ENCODE data around the gene RNF207.

- no peak for TF ChIP-seq CTCF (IDR thresholded peaks at IDR 0.05; ENCODE audit: poor library complexity, severe bottlenecking)
- no peak for TF ChIP-seq EP300 (conservative IDR thresholded peaks at IDR 0.05; ENCODE audit: poor library complexity, severe bottlenecking)
- TF ChIP-seq EZH2 (IDR thresholded peaks at IDR 0.05; ENCODE audit: borderline replicate concordance, insufficient read depth, low read length, poor library complexity, severe bottlenecking), result no peak
- TF ChIP-seq SMC3 (conservative IDR thresholded peaks at IDR 0.05; ENCODE audit: poor library complexity), result no peak
- no peak for TF ChIP-seq TAF1 (IDR thresholded peaks at IDR 0.05; ENCODE audit: low read depth)
- no peak for TF ChIP-seq MXI1 (conservative IDR thresholded peaks at IDR 0.05; ENCODE audit: poor library complexity, severe bottlenecking)
- no peak for TF ChIP-seq REST (IDR thresholded peaks at IDR 0.05; ENCODE audit: borderline replicate concordance)
- no peak for TF ChIP-seq RAD21 (conservative IDR thresholded peaks at IDR 0.05)
- TF ChIP-seq POLR2AphosphoS5 (IDR thresholded peaks at IDR 0.05), result no peak
These were observed 63.4 kb downstream of the RNF207 start for GRCh38 chr1:6269296-6269695.
